Stimulated activated naive CD8-positive, alpha-beta T cell treated with anti-CD3 and anti-CD28 coated beads, Interleukin-15, Interleukin-2, amounts not matched to agents 100 ng/mL and 50 ng/mL, for 24 hours (primary cell): ENCODE data around the gene CLDN18.

Source experiments
- H3K27ac Mint-ChIP-seq: one replicate; pipeline ENCODE4 v1.8.0; 2021; ENCODE audit warnings: mild to moderate bottlenecking, mixed read lengths
- H3K27me3 Mint-ChIP-seq: one replicate; pipeline ENCODE4 v1.8.0; 2021; ENCODE audit warnings: mixed read lengths
- H3K36me3 Mint-ChIP-seq: one replicate; pipeline ENCODE4 v1.8.0; 2021; ENCODE audit warnings: low read depth, mixed read lengths
- H3K4me1 Mint-ChIP-seq: one replicate; pipeline ENCODE4 v1.8.0; 2021; ENCODE audit warnings: low read depth, mixed read lengths
- H3K4me3 Mint-ChIP-seq: one replicate; pipeline ENCODE4 v1.8.0; 2021; ENCODE audit warnings: mild to moderate bottlenecking, mixed read lengths
- H3K9me3 Mint-ChIP-seq: one replicate; pipeline ENCODE4 v1.8.0; 2021; ENCODE audit warnings: mixed read lengths

The CLDN18 gene

GRCh38 chr3:138063416-138063815 lies 53.5 kb downstream of the CLDN18 start:
- peaks cover 4% of the 10 kb centered on the region for H3K27me3 Mint-ChIP-seq
- no peak overlapping the region for H3K4me3 Mint-ChIP-seq
- H3K4me1 Mint-ChIP-seq = peaks cover 32% of the 10 kb centered on the region
- no peak overlapping the region for H3K27ac Mint-ChIP-seq
- no peaks in the 10 kb centered on the region for H3K36me3 Mint-ChIP-seq
- H3K9me3 Mint-ChIP-seq = no peaks in the 10 kb centered on the region

DNA sequence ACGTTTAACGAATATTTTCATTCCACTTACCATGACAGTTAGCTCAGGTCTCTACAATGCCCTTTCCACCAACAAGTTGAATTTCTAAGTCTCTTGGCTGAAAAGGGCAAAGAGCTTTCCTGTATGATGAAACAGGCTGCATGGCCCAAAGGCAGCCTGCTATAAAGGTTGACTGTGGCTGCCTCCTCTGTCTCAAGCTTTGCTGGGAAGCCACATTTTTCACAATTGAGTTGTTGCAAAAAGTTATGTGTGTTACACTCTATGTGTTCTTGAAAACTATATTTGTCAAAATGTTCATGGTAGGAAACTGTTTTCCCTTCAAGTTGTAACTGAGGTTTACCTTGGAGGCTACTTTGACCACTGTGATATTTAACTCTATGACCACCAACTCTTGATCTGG lies 56.0 kb downstream of the CLDN18 start:
- peak overlapping the region; percentile 28 for H3K4me3 Mint-ChIP-seq
- no peaks in the 10 kb centered on the region for H3K9me3 Mint-ChIP-seq
- peak overlapping the region; percentile 91 for H3K27ac Mint-ChIP-seq
- peaks cover 15% of the 10 kb centered on the region for H3K27me3 Mint-ChIP-seq
- no peaks in the 10 kb centered on the region for H3K36me3 Mint-ChIP-seq
- H3K4me1 Mint-ChIP-seq = peaks cover 32% of the 10 kb centered on the region

GRCh38 chr3:138066383-138066782 lies 56.4 kb downstream of the CLDN18 start:
- Mint-ChIP-seq H3K27me3 (peaks cover 15% of the 10 kb centered on the region), H3K27ac (peak overlapping the region; percentile 91), H3K4me1 (peaks cover 29% of the 10 kb centered on the region), H3K4me3 (peak overlapping the region; percentile 28), H3K36me3 (no peaks in the 10 kb centered on the region), H3K9me3 (no peaks in the 10 kb centered on the region)

- Mint-ChIP-seq H3K4me1 (peaks cover 25% of the 10 kb centered on the region), H3K9me3 (no peaks in the 10 kb centered on the region), H3K27me3 (peaks cover 15% of the 10 kb centered on the region), H3K27ac (no peak overlapping the region), H3K4me3 (no peak overlapping the region), H3K36me3 (no peaks in the 10 kb centered on the region)
These were observed 57.0 kb downstream of the CLDN18 start for GRCh38 chr3:138066972-138067371.

GRCh38 chr3:138068046-138068445 lies 58.1 kb downstream of the CLDN18 start:
- H3K27me3 Mint-ChIP-seq = peaks cover 15% of the 10 kb centered on the region
- H3K9me3 Mint-ChIP-seq = no peaks in the 10 kb centered on the region
- H3K4me1 Mint-ChIP-seq = peaks cover 25% of the 10 kb centered on the region
- no peak overlapping the region for H3K27ac Mint-ChIP-seq
- no peak overlapping the region for H3K4me3 Mint-ChIP-seq
- H3K36me3 Mint-ChIP-seq = no peaks in the 10 kb centered on the region

DNA sequence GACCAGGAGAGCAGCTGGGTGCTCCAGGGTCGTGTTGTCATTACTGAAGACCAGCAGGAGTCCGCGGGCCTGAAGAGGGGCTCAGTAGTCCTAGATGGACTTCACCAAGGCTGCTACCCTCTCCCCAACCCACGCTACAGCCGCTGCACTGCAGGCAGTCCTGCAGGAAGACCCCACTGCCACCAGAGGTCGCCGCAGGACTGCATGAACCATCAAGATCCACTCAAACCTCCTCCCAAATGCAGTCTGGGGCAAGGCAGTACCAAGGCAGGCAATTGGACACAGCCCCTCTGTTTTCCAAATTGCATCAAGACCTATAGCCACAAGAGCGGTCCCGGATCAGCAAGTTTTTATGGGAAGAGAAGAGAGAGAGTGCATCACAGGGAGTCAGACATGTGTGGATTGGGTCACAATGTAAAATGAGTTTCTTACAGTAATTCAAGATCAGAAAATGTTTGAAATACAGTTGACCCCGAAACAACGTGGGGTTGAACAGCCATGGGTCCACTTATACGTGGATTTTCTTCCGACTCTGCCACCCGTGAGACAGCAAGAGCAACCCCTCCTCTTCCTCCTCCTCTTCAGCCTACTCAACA lies 58.7 kb downstream of the CLDN18 start:
- Mint-ChIP-seq H3K27ac (no peak overlapping the region), H3K4me1 (peaks cover 25% of the 10 kb centered on the region), H3K27me3 (peaks cover 21% of the 10 kb centered on the region), H3K9me3 (no peaks in the 10 kb centered on the region), H3K4me3 (no peak overlapping the region), H3K36me3 (no peaks in the 10 kb centered on the region)

DNA sequence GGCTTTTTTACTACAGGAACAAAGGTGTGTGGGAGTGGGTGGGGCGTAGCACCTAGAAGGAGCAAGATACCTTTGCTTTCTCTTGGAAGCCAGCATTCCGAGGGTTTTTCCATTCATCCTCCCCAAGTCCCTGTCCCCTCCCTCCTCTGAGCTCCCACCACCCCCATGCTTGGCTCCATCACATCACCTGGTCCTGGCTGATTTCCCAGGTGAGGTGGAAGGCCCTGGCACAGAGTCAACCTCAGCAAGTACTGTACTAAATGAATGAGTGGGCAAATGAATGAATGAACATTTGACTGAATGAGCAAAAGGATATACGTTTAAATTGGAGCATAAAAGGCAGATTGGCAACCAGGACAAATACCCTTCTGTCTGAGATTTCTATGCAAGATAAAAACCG lies 60.0 kb downstream of the CLDN18 start:
- no peak overlapping the region for H3K4me3 Mint-ChIP-seq
- peaks cover 27% of the 10 kb centered on the region for H3K27me3 Mint-ChIP-seq
- H3K4me1 Mint-ChIP-seq = peaks cover 22% of the 10 kb centered on the region
- H3K9me3 Mint-ChIP-seq = no peaks in the 10 kb centered on the region
- no peaks in the 10 kb centered on the region for H3K36me3 Mint-ChIP-seq
- H3K27ac Mint-ChIP-seq = no peak overlapping the region

- Mint-ChIP-seq H3K27me3 (peaks cover 34% of the 10 kb centered on the region), H3K27ac (no peak overlapping the region), H3K36me3 (no peaks in the 10 kb centered on the region), H3K4me1 (peaks cover 2% of the 10 kb centered on the region), H3K9me3 (no peaks in the 10 kb centered on the region), H3K4me3 (no peak overlapping the region)
These were observed 62.8 kb downstream of the CLDN18 start for GRCh38 chr3:138072796-138073195.

- Mint-ChIP-seq H3K36me3 (no peaks in the 10 kb centered on the region), H3K9me3 (no peaks in the 10 kb centered on the region), H3K27ac (no peak overlapping the region), H3K4me3 (no peak overlapping the region), H3K27me3 (peaks cover 25% of the 10 kb centered on the region), H3K4me1 (peaks cover 43% of the 10 kb centered on the region)
These were observed 68.1 kb downstream of the CLDN18 start for GRCh38 chr3:138078096-138078495.

DNA sequence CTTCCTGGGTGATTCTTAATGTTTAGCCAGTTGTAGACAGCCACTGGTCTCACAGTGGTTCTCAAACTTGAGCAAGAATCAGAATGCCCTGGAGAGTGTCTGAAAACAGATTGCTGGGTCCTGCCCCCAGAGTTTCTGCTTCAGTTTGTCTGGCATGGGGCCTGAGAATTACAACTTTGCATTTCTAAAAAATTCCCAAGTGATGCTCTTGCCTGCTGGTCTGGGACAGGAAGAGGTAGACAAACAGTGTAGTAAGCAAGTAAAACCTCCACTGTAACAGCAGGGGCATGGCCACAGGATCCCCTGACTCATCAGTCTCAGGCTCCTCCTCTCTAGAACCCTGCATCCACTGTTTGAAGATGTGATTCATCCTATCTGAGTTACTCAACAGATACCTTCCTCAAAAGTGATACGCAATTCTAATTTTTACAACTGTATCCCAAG lies 69.0 kb downstream of the CLDN18 start:
- no peak overlapping the region for H3K27ac Mint-ChIP-seq
- no peaks in the 10 kb centered on the region for H3K9me3 Mint-ChIP-seq
- peaks cover 49% of the 10 kb centered on the region for H3K4me1 Mint-ChIP-seq
- H3K27me3 Mint-ChIP-seq = peaks cover 16% of the 10 kb centered on the region
- H3K36me3 Mint-ChIP-seq = no peaks in the 10 kb centered on the region
- H3K4me3 Mint-ChIP-seq = no peak overlapping the region

- peaks cover 16% of the 10 kb centered on the region for H3K27me3 Mint-ChIP-seq
- H3K4me3 Mint-ChIP-seq = no peak overlapping the region
- no peaks in the 10 kb centered on the region for H3K9me3 Mint-ChIP-seq
- H3K36me3 Mint-ChIP-seq = no peaks in the 10 kb centered on the region
- no peak overlapping the region for H3K27ac Mint-ChIP-seq
- H3K4me1 Mint-ChIP-seq = peaks cover 49% of the 10 kb centered on the region
These were observed 69.9 kb downstream of the CLDN18 start for GRCh38 chr3:138079901-138080300.

GRCh38 chr3:138081371-138082084 lies 71.6 kb downstream of the CLDN18 start:
- H3K4me1 Mint-ChIP-seq = peaks cover 49% of the 10 kb centered on the region
- H3K36me3 Mint-ChIP-seq = no peaks in the 10 kb centered on the region
- H3K27ac Mint-ChIP-seq = peak overlapping the region; percentile 40
- peaks cover 9% of the 10 kb centered on the region for H3K27me3 Mint-ChIP-seq
- H3K4me3 Mint-ChIP-seq = no peak overlapping the region
- no peaks in the 10 kb centered on the region for H3K9me3 Mint-ChIP-seq

DNA sequence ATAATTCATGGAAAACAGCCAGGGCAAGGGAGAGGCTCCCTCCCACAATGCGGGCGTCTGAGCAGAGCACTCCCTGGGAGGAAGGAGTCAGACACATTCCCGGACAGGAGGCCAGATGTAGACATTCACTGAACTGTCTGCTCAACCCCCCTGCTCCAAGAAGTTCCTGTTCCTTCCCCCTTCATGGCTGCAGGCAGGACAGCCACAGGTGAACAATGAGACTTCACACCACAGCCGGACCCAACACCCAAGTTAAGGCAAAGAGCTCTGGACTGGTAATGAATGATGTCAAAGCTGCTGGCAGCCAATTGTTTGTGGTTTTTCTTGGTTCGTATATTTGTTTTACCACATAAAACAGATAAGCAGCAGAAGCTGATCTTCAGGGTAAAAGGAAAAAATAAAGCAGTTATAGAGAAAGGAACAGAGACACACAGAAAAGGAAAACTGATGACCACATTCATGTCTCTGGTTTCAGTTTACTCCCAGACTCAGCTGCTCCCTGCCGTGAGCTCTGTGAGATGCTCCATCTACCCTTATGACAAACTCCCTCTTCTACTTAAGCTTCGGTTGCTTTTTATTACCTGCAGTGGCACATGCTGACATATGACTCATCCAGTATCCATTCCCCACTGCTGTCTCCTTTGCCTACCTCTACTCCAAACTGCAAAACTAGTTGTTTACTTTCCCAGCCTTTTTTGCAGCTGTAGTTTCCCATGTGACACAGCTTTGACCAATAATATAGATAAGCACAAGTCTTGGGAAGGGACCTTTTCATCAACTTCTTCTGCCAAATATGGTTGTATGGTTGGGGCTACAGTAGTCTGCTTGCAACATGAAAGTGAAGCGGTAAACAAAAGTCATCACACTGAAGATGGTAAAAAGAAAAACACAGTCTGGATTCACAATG lies 72.4 kb downstream of the CLDN18 start:
- H3K9me3 Mint-ChIP-seq = no peaks in the 10 kb centered on the region
- H3K4me3 Mint-ChIP-seq = peak overlapping the region; percentile 64
- H3K36me3 Mint-ChIP-seq = no peaks in the 10 kb centered on the region
- peaks cover 12% of the 10 kb centered on the region for H3K27me3 Mint-ChIP-seq
- H3K4me1 Mint-ChIP-seq = peaks cover 49% of the 10 kb centered on the region
- peak overlapping the region; percentile 87 for H3K27ac Mint-ChIP-seq

- H3K27ac Mint-ChIP-seq = peak overlapping the region; percentile 87
- H3K9me3 Mint-ChIP-seq = no peaks in the 10 kb centered on the region
- peaks cover 12% of the 10 kb centered on the region for H3K27me3 Mint-ChIP-seq
- peaks cover 46% of the 10 kb centered on the region for H3K4me1 Mint-ChIP-seq
- no peaks in the 10 kb centered on the region for H3K36me3 Mint-ChIP-seq
- H3K4me3 Mint-ChIP-seq = no peak overlapping the region
These were observed 73.0 kb downstream of the CLDN18 start for GRCh38 chr3:138082992-138083386.
